HG02943 (cell line): ENCODE results near the gene ACVR2B.

ENCODE experiments used
- ATAC-seq: cut with Tn5 transposase; IDR thresholded peaks from one replicate; pipeline ENCODE4 v1.9.1; 2021; ENCODE audit warnings: mild to moderate bottlenecking, low read depth, moderate library complexity; ENCODE audit not compliant: unreplicated experiment

ACVR2B gene

GRCh38 chr3:38457111-38458003, 3.7 kb downstream of the ACVR2B start:
- ATAC-seq = no peak

- ATAC-seq = no peak
These were observed 5.3 kb downstream of the ACVR2B start for GRCh38 chr3:38458796-38459498.

DNA sequence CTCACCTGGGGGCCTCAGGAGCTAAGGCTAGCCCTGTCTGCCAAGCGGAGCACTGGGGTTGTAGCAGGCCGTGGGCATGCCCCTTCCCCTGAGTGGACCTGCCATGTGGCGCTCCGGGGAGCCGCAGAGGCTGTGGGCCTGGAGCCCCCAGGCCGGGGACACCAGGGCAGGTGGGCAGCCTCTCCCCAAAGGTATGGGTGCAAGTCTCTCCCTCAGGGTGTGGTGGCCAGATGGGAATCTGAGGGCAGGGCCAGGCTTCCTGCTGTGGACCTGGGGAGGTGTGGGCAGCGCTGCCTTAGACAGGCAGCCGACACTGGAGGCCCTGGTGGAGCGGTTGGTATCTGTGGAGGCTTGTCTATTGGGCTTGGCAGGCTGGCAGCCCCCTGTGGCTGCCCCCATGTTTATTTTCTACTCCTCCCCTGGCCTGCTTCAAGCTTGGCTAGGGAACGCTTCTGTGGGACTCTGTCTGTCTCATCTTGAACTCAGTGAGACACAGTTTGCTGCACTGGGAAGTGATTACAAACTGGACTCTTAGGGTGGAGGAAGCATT, 5.9 kb downstream of the ACVR2B start:
- ATAC-seq = no peak

GRCh38 chr3:38460377-38461270, 6.9 kb downstream of the ACVR2B start:
- no peak for ATAC-seq

DNA sequence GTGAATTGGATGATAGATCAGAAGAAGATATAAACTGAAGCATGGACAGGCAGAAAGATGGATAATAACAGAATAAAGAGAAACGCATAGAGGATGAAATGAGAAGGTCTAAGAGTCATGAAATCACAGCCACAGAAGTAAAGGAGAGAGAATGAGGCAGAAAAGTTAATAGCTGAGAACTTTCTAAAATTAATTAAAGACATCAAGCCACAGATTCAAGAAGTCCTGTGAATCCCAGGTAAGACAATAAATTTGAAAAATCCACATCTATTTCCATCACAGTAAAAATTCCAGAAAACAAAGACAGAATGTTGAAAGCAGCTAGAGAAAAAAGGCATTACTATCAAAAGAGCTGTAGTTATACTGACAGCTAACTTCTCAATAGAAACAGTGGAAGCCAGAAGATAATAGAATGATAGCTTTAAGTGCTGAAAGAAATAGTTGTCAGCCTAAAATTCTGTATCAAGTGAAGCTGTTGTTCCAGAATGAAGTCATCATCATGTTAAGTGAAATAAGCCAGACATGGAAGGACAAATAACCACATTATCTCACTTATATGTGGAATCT, 12.0 kb downstream of the ACVR2B start:
- ATAC-seq = no peak

DNA sequence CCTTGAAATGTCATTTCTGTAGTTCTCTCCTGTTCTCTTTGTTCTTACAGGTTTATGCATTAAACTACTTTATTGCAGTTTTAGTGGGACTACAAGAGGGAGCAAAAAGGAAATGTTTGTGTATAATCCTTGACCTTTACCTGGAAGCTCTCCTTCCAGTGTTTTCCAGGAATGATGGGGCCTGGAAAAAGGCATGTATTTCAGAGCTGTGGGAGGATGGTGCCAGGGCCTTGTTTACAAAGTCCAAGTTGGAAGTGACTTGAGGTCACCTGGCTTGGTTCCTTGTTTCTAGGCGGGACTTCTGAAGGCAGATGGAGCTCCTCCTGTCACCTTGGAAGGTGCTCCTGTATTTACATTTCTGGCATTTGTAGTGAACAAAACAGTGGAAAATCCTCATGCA, 15.1 kb downstream of the ACVR2B start:
- no peak for ATAC-seq

DNA sequence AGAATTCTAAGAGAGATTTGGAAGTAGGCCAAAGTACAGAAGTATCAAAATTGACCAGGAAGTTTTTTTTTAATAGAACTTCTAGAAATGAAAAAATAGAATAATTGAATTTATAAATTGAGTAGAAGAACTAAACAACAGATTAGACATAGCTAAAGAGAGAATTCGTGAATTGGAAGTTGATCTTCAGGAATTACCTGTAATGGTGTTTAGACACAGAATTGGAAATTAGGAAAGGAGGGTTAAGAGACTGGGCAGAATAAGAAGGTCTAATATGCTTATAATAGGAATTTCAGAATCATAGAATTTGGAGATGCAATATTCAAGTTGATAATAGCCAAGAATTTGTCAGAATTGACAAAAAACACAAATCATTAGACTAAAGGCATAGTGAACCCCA, 16.2 kb downstream of the ACVR2B start:
- no peak for ATAC-seq

DNA sequence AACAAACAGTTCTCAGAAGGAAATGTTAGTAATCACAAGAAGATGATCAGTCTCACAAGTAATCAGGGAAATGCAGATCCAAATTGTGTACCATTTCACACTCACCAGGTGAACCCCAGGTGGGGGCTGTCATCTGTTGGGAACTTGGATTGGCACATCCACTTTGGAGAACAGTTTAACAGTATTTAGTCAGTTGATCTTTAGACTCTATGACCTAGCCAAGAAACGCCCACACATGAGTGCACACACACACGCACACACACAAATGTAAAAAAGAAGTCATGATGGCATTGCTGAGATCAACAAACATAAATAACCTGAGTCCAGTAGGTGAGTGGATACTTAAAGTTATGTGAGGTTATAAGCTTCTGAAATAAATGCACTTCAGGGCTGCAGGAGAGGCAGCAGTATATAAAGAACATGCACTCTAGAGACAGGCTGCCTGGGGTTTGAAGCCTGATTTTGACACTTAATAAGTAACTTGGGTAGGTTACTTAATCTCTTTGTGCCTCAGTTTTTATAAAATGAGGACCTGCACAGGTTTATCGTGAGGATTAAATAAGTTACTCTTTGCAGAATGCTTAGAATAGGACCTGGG, 17.7 kb downstream of the ACVR2B start:
- no peak for ATAC-seq

DNA sequence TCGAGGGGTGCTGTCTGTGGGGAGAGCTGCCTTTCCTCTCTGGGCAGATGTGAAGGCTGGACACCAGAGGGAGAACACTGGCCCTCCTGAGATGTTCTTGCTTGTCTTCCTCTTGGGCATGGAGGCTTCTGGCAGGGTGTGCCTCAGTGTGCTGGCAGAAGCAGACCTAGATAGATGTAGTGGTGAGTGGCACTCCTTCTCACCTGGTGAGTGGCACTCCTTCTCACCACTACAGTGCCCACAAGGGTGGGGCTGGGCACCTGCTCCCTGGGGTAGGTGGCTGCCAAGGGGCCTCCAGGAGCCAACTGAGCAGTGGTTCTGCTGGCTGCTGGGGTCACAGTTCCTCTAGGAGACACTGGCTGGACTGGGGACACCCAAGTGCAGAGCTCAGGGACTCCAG, 18.7 kb downstream of the ACVR2B start:
- ATAC-seq = no peak

- ATAC-seq = no peak
These were observed 19.5 kb downstream of the ACVR2B start for GRCh38 chr3:38473229-38473628.

GRCh38 chr3:38474928-38475605, 21.4 kb downstream of the ACVR2B start:
- ATAC-seq = no peak

- no peak for ATAC-seq
These were observed 22.0 kb downstream of the ACVR2B start for GRCh38 chr3:38475716-38476115.

DNA sequence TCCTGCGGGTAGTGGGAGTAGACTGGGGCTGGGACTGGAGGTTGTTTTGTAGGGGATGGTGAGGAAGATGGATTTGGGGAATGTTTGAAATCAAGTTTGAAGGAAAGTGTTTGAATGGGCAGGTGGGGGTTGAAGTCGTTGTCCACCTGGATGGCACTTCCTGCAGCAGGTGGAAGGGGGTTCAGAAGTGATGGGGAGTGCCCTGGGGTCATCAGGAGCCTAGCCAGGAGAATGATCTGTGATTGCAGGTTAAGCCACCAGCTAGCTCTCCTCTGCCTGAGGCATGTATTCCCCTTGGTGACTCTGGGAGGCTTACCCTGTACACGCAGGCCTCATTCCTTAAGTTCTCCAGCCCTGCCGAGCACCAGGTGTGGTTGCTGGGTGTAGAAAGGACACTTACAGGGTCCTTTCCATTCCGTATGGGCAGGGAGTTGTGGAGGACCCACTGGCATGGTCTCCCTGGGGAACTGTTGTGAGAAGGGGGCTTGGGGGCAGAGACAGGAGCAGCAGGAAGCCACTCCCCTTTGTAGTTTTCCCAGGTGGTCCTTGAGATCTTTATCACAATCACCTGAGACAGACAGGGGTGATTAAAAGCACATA, 22.6 kb downstream of the ACVR2B start:
- ATAC-seq = no peak

- no peak for ATAC-seq
These were observed 23.5 kb downstream of the ACVR2B start for GRCh38 chr3:38477057-38477820.

DNA sequence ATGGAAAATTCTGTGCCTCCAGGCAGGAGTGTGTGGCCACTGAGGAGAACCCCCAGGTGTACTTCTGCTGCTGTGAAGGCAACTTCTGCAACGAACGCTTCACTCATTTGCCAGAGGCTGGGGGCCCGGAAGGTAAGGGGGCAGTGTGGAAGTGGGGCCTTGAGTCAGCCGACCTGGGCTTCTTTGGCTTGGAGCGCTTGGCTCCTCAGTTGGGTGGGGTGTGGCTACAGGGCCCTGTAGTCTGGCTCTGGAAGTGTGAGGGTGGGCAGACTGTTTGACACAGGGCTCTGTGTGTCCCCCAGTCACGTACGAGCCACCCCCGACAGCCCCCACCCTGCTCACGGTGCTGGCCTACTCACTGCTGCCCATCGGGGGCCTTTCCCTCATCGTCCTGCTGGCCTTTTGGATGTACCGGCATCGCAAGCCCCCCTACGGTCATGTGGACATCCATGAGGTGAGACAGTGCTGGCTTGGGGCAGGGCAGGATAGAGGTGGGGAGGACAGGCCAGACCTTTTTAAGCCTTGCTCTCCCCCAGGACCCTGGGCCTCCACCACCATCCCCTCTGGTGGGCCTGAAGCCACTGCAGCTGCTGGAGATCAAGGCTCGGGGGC, 24.3 kb downstream of the ACVR2B start:
- no peak for ATAC-seq

GRCh38 chr3:38478901-38479300, 25.2 kb downstream of the ACVR2B start:
- ATAC-seq = no peak

- ATAC-seq = no peak
These were observed 25.9 kb downstream of the ACVR2B start for GRCh38 chr3:38479431-38480092.
